ENCODE results near the gene MUC20.

The MUC20 gene

DNA sequence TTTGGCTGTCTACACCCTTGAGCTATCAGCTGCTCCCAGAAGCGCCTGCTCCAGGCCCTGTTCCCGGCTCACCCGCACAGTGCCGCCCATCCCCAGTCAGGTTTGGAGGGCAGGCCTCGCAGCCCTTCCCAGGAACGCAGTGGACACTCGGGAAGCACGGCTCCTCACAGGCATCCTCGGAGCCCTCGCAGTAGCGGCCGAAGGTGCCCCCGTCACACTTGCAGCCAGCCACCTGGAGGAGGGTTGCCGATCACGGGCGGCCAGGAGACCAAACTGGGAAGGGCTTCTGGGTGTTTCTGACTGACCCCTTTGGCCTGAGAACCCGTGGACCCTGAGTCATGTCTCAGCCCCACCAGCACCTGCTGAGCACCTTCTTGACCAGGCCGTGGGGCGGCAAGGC lies 33.4 kb downstream of the MUC20 start:
- no peak for DNase-seq (ENCODE audit: extremely low read depth in 1 of 2, low read depth in 1 of 2)

DNA sequence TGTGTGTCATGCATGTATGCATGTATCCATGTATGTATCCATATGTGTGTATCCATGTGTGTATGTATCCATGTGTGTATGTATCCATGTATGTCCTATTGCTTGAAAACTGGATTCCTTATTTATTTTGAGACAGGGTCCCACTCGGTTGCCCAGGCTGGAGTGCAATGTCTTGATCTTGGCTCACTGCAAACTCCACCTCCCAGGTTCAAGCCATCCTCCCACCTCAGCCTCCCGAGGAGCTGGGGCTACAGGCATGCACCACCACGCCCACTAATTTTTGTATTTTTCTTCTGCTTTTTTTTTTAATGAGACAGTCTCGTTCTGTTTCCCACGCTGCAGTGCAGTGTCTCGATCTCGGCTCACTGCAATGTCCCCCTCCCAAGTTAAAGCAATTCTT lies 34.1 kb downstream of the MUC20 start:
- DNase-seq (ENCODE audit: extremely low read depth in 1 of 2, low read depth in 1 of 2), result no peak

DNA sequence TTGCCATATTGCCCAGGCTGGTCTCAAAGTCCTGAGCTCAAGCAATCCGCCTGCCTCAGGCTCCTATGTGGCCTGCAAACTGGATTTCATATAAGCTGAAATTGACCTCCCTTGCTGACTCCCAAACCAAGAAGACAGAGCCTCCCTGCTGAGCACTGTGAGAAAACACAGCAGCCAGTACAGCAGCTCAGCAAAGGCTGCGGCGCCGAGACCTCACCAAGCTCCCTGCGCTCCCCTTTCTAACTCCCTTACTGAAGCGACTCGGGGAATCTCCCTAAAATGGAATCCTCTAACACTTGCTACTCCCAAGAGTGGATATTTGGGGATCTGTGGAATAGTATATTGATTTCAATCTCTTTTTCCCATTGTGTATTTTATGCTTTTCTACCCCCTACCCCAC lies 34.6 kb downstream of the MUC20 start:
- no peak for DNase-seq (ENCODE audit: extremely low read depth in 1 of 2, low read depth in 1 of 2)

GRCh38 chr3:195755791-195756676 lies 35.3 kb downstream of the MUC20 start:
- DNase-seq (ENCODE audit: extremely low read depth in 1 of 2, low read depth in 1 of 2), result peak in 1 of 2 donors; percentile 18

DNA sequence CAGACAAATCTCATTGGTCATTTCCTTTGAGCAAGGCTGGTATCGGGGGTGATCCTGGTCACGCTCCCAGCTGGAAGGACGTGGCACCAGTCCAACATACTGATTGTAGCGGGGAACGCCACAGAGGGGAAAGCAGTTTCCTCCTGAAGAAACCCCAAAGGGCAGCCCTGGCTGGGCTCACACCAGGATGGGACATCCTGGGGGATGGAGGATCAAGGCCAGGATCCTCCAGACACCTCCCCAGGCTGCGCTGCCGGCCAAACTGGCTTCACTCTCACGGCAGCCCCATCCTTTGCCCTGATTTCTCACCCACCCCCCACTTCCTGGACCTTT lies 36.6 kb downstream of the MUC20 start:
- DNase-seq (ENCODE audit: extremely low read depth in 1 of 2, low read depth in 1 of 2), result no peak

- DNase-seq (ENCODE audit: extremely low read depth in 1 of 2, low read depth in 1 of 2), result no peak
Observed at GRCh38 chr3:195757827-195758226, 37.0 kb downstream of the MUC20 start.

- no peak for DNase-seq (ENCODE audit: extremely low read depth in 1 of 2, low read depth in 1 of 2)
Observed at GRCh38 chr3:195758721-195759353, 38.1 kb downstream of the MUC20 start.

DNA sequence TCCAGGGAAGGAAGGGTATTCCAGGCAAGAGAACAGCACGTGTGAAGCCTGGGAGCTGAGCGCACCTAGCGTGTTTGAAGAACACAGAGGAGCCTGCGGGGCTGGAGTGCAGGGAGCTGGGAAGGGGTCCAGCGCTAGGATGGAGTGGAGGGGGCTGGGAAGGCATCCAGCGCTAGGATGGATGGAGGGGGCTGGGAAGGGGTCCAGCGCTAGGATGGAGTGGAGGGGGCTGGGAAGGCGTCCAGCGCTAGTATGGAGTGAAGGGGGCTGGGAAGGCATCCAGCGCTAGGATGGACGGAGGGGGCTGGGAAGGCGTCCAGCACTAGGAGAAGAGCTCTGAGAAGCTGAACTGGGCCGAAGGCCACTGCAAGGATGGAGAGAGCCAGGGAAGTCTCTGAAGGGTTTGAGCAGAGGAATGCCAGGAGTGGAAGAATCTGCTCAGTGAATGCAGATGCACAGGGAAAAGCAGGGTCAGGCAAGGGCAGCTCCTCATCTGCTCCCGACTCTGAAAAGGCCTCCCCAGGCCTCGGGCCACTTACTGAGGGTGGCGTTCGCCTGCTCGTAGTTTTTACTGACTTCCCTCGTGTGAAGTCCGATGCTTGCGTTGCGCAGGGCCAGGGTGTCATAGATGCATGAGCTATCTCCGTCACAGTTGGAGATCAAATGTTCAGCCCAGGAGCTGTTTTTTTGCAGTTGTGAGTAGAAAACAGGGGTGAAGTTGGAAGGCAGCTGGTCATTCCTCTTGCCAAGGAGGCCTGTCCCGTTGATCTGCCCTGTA lies 39.8 kb downstream of the MUC20 start:
- DNase-seq (ENCODE audit: extremely low read depth in 1 of 2, low read depth in 1 of 2), result no peak

DNA sequence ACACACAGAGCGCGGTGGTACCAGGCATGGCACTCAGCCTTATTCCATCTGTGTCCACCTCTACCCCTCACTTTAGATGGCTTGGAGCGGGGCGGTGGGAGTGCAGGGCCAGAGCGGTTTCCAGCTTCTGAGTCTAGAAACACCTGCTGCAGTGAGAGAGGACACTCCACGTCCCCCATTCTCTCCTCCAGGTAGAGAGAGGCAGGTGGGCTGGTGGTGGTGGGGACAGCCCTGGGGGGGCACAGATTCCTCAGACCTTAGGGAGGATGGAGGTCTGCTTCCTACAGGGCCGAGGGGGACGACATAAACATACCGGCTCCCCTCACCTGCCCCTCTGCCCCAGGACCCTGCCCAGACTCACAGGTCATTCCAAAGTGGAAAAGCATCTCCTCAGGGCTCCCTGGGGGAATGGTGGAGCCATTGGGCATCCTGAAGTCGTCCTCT lies 40.4 kb downstream of the MUC20 start:
- DNase-seq (ENCODE audit: extremely low read depth in 1 of 2, low read depth in 1 of 2), result no peak

GRCh38 chr3:195761567-195762248 lies 40.9 kb downstream of the MUC20 start:
- DNase-seq (ENCODE audit: extremely low read depth in 1 of 2, low read depth in 1 of 2), result no peak

GRCh38 chr3:195762249-195762585 lies 41.4 kb downstream of the MUC20 start:
- no peak for DNase-seq (ENCODE audit: extremely low read depth in 1 of 2, low read depth in 1 of 2)

- DNase-seq (ENCODE audit: extremely low read depth in 1 of 2, low read depth in 1 of 2), result no peak
Observed at GRCh38 chr3:195762611-195763010, 41.8 kb downstream of the MUC20 start.

DNA sequence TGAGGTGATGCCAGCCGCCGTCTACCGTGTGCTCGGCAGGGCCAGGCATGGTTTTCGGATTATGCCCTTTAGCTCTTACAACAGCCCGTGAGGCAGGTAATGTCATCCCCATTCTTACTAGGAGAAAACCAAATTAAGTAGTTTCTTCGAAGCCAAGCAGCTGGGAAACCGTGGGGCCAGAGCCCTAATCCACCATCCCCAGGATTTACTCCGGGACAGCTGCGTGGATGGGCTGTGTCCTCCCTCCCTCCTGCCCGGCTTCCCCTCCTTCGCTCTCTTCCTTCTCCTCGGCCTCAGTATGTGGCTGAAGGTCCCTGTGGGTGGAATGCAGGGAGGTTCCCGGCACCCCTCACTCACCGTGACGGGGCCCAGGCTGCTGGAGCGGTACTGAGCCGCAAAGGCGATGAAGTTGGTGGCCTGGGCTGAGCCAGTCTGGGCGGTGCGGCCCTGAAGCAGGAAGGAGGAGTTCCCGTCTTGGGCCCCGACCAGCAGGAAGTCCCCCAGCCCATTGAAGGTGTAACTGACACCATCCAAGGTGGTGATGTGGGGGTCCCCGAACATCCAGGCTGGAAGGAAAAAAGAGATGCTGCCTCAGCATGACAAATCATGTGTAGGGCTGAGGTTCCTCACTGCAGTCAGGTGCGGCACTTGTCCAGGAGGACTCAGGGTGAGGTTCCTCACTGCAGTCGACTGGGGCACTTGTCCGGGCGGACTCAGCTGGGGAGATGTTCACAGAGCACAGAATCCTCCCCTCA lies 42.5 kb downstream of the MUC20 start:
- DNase-seq (ENCODE audit: extremely low read depth in 1 of 2, low read depth in 1 of 2), result no peak

DNA sequence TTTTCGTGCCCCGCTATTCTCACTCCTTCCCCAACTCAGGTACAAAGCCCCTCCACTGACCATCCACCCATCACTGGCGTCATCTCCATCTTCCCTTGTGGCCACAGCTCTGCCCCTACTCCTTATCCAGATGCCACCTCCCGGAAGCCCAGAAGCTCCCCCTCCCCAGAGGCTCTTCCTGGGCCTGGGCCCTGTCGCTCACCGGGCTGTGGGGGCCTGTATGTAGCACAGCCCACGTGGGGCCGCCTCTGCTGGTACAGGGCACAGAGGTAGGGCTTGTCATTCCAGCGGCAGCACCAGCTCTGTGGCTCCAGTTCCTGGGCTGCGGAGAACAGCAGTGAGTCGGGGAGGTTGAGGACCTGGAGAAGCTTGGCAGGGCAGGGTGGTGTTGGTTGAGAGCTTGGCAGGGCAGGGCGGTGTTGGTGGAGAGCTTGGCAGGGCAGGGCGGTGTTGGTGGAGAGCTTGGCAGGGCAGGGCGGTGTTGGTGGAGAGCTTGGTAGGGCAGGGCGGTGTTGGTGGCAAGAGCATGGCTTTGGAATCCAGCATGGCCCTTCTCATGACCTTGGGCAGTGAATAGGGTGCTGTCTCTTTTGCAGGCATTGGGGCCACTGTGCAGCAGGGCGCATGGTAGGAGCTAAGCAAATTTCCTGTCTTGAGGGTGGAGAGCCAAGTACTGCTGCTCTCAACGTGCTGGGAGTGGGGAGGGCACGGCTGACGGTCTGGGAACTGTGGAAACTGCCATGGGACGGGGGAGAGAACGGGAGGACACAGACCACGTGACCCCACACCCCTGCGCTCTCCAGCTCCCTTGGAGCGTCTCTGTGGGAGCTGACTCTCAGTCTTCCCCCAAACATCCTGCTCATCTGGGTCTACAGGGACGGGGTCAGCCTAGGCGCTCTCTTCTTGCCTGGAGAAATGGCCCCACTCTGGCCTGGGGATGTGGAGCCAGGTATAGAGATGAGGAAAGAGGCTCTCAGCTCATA lies 43.4 kb downstream of the MUC20 start:
- no peak for DNase-seq (ENCODE audit: extremely low read depth in 1 of 2, low read depth in 1 of 2)

DNA sequence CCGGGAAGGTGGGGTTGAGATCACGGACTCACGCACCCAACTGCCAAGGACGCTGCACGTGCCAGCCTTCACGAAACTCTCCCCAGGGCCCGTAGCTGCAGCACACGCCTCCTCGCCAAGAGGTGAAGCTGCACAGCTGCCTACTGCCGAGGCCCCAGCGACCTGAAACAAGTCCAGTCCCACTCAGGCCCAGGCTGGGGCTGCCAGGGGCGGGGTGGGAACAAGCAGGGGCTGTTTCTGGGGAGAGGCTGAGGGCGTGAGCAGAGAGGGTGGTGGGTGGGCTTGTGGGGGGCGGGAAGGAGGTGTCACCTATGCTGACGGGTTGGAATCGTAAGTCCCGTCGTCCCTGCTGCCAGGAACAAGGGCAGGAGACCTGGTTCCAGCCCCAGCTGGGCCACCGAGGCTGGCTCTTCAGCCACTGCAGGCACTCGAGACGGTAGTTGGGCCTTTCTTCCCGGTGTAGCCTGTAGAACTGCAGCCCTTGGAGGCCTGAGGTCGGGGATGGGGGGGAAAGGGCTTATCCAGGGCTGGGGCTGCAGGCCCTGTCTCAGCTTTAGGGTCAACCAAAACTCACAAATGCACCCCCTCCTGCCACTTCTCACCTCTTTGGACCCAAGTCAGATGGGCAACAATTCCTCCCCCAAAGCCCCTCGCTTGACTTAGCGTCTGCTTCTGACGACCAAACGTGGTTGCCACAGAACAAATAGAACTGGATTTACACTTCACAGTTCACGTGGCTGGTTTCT lies 44.4 kb downstream of the MUC20 start:
- no peak for DNase-seq (ENCODE audit: extremely low read depth in 1 of 2, low read depth in 1 of 2)

- DNase-seq (ENCODE audit: extremely low read depth in 1 of 2, low read depth in 1 of 2), result no peak
Observed at GRCh38 chr3:195766671-195767070, 45.9 kb downstream of the MUC20 start.

DNA sequence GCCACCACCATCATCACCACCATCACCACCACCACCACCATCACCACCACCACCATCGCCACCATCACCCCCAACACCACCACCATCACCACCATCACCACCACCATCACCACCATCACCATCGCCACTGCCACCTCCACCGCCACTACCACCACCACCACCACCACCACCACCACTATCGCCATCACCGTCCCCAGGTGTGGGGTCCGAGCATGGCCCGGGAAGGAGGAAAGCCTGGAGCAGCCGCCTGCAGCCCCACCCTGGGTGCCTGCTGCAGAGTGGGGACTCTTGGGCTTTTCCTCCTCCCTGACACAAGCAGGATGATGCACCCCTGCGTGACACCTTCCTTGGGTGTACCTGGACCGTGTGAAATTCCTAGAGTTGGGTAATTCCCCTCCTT lies 47.0 kb downstream of the MUC20 start:
- no peak for DNase-seq (ENCODE audit: extremely low read depth in 1 of 2, low read depth in 1 of 2)

GRCh38 chr3:195768414-195768813 lies 47.6 kb downstream of the MUC20 start:
- DNase-seq (ENCODE audit: extremely low read depth in 1 of 2, low read depth in 1 of 2), result no peak

DNA sequence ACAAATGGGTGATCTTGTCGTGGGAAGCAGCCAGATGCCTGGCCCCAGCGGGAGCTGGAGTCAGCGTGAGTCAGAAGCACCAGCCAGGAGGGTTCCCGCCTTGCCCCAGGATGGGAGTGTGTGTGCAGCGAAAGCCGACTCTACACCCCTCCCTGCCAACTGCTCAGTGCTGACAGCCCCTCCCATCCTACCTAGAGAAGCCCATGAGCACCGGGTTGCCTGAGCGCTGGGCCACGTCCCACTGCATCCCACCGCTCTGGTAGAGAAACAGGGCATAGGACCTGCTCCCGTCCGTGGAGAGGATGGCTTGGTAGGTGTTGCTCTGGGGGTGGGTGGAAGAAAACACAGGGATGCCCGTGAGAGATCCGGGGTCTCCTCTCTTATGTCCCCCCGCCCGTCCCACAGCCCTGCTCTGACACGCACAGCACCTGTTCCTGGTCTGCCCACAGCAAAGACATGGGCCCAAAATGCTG lies 48.1 kb downstream of the MUC20 start:
- no peak for DNase-seq (ENCODE audit: extremely low read depth in 1 of 2, low read depth in 1 of 2)
